Upper lobe of left lung (tissue), 6 donors: ENCODE results near the gene RER1. TPM values are rescaled to one million over a fixed set of nuclear protein-coding genes. Genes with fewer than 3 reads are reported as not detected.

Experiments used
- ATAC-seq, 2 donors: fragments of 200-7000 bp; cut with Tn5 transposase; one replicate each; pipeline ENCODE4 v1.9.1; 2022; ENCODE audit warnings: mild to moderate bottlenecking in 2 of 2, moderate library complexity in 2 of 2; ENCODE audit not compliant: low FRiP score in 2 of 2
- DNase-seq, 2 donors: peaks; one replicate each; pipeline ENCODE4 v3.0.0-alpha.2; 2019 to 2020
- H3K27ac ChIP-seq, 4 donors: fragments of 200-600 bp; sonication (generic); one replicate each; pipeline ENCODE4 v1.5.1; 2016 to 2019
- H3K27me3 ChIP-seq, 4 donors: fragments of 200-600 bp; sonication (generic); one replicate each; pipeline ENCODE4 v1.5.1; 2017 to 2019
- H3K36me3 ChIP-seq, 4 donors: fragments of 200-600 bp; sonication (generic); one replicate each; pipeline ENCODE4 v1.5.1; 2016 to 2019
- H3K4me1 ChIP-seq, 4 donors: fragments of 200-600 bp; sonication (generic); one replicate each; pipeline ENCODE4 v1.5.1; 2018 to 2019
- H3K4me3 ChIP-seq, 4 donors: fragments of 200-600 bp; sonication (generic); one replicate each; pipeline ENCODE4 v1.5.1; 2017 to 2019; ENCODE audit warnings: mild to moderate bottlenecking in 2 of 4, moderate library complexity in 1 of 4
- H3K9me3 ChIP-seq, 4 donors: fragments of 200-600 bp; sonication (generic); one replicate each; pipeline ENCODE4 v1.5.1; 2018 to 2019
- EP300 ChIP-seq, 4 donors: sonication (generic); formaldehyde crosslinking; IDR thresholded peaks; one replicate each; pipeline ENCODE4 v1.5.1; 2017; ENCODE audit warnings: antibody characterized with exemption in 4 of 4, control low read depth in 2 of 4
- POLR2A ChIP-seq, 4 donors: fragments of 450-650 bp; IDR thresholded peaks; one replicate each; pipeline ENCODE4 v1.5.1; 2016 to 2017; ENCODE audit warnings: antibody characterized with exemption in 4 of 4, mild to moderate bottlenecking in 2 of 4
- POLR2AphosphoS5 ChIP-seq, 2 donors: sonication (generic); formaldehyde crosslinking; IDR thresholded peaks; one replicate each; pipeline ENCODE4 v1.5.1; 2017; ENCODE audit warnings: antibody characterized with exemption in 2 of 2
- WGBS, 2 donors: methylation state at CpG; one replicate each; pipeline ENCODE4 v1.1.5; 2017 to 2018; 5-methylcytosine and 5-hydroxymethylcytosine counted together
- total RNA-seq, 6 donors: library from RNA; depleted of rRNA in 4 of 6; stranded (reverse); fragments of >200 nt in 4 of 6; gene quantifications; one replicate each; pipeline versions ENCODE4 v1.1.0 to v1.2.1, GENCODE V29; 2016 to 2021
- TF ChIP-seq, protein P1 (sequence below), 6 experiments: fragments of 450-650 bp in 4 of 6; fragments of 200-600 bp in 2 of 6; sonication (generic) in 2 of 6; IDR thresholded peaks; one replicate each; pipeline ENCODE4 v1.5.1; 2016 to 2019; ENCODE audit warnings: antibody characterized with exemption in 6 of 6
- donor health status: DM: no; HTN: no; CAD: no; lungs with moderate emphysema.
- donor health status: DM: no; HTN: yes; CAD: no; lungs with severe emphysema.

The RER1 gene
- total RNA-seq, 6 donors from 2014 or later: 48.2 to 133 (median 61.1) TPM

GRCh38 chr1:2404890-2405511, 13.4 kb downstream of the RER1 start:
- TF ChIP-seq POLR2AphosphoS5 (IDR thresholded peaks at IDR 0.05): no peak
- H3K4me1 ChIP-seq: no peaks in the 10 kb centered on the region
- H3K27me3 ChIP-seq: no peaks in the 10 kb centered on the region
- H3K27ac ChIP-seq: no peak overlapping the region
- ATAC-seq (no peak), DNase-seq (no peak)
- H3K9me3 ChIP-seq: no peaks in the 10 kb centered on the region
- 89 to 90% methylated on average over 18 to 24 of the region's 24 CpGs for WGBS, 2 donors
- H3K36me3 ChIP-seq: peaks cover 28 to 89% (median 68%) of the 10 kb centered on the region in 4 donors
- H3K4me3 ChIP-seq: no peak overlapping the region

DNA sequence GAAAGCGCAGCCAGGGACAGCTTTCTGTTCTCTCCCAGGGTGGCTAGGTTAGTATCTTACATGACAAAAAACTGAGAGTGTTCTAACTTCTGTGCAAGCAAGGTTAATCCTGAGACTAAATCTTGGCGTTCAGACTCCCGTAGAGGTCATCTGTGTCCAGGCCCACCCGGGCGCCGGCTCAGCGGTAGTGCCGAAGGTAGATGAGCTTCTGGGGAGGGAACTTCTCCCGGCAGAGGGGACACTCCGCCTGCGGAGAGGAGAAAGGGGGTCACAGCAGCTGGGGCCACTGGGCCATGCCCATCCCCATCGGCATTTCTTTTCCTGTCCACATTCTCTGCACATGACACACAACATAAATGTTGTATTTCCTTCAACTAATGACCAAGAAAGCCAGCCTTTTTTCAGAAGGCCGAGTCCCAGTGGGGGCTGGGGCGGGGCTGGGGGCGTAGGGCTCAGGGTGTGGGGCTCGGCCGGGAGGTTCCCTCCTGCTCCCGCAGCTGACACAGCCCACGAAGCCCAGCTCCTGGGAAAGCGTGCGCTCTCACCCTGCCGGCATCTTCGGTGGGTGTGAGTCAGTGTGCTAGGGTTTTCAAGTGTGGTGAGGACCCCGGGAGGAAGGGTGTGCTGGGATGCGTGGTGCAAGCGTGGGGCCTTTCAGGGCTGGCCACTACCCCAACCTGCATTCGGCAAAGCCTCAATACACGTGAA, 14.1 kb downstream of the RER1 start:
- H3K27ac ChIP-seq: no peak overlapping the region
- H3K4me1 ChIP-seq: no peaks in the 10 kb centered on the region
- DNase-seq (no peak), ATAC-seq (no peak)
- no peaks in the 10 kb centered on the region for H3K9me3 ChIP-seq
- no peaks in the 10 kb centered on the region for H3K27me3 ChIP-seq
- TF ChIP-seq, protein P1, sequence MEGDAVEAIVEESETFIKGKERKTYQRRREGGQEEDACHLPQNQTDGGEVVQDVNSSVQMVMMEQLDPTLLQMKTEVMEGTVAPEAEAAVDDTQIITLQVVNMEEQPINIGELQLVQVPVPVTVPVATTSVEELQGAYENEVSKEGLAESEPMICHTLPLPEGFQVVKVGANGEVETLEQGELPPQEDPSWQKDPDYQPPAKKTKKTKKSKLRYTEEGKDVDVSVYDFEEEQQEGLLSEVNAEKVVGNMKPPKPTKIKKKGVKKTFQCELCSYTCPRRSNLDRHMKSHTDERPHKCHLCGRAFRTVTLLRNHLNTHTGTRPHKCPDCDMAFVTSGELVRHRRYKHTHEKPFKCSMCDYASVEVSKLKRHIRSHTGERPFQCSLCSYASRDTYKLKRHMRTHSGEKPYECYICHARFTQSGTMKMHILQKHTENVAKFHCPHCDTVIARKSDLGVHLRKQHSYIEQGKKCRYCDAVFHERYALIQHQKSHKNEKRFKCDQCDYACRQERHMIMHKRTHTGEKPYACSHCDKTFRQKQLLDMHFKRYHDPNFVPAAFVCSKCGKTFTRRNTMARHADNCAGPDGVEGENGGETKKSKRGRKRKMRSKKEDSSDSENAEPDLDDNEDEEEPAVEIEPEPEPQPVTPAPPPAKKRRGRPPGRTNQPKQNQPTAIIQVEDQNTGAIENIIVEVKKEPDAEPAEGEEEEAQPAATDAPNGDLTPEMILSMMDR (IDR thresholded peaks at IDR 0.05): no peak
- TF ChIP-seq POLR2A (IDR thresholded peaks at IDR 0.05) (no peak), POLR2AphosphoS5 (IDR thresholded peaks at IDR 0.05) (no peak), EP300 (IDR thresholded peaks at IDR 0.05) (no peak)
- 86% methylated on average over 16 to 28 of the region's 28 CpGs for WGBS, 2 donors
- peaks cover 24 to 81% (median 61%) of the 10 kb centered on the region in 4 donors for H3K36me3 ChIP-seq
- no peak overlapping the region for H3K4me3 ChIP-seq

GRCh38 chr1:2406451-2407041, 14.9 kb downstream of the RER1 start:
- WGBS, 2 donors: 89 to 91% methylated on average over 7 to 21 of the region's 26 CpGs
- H3K4me1 ChIP-seq: peaks cover 3 to 4% (median 3%) of the 10 kb centered on the region in 4 donors
- ATAC-seq (no peak), DNase-seq (no peak)
- H3K4me3 ChIP-seq: no peak overlapping the region
- TF ChIP-seq POLR2A (IDR thresholded peaks at IDR 0.05) (no peak), POLR2AphosphoS5 (IDR thresholded peaks at IDR 0.05) (no peak), EP300 (IDR thresholded peaks at IDR 0.05) (no peak)
- TF ChIP-seq, protein P1 (IDR thresholded peaks at IDR 0.05): no peak
- no peaks in the 10 kb centered on the region for H3K27me3 ChIP-seq
- H3K27ac ChIP-seq: no peak overlapping the region
- H3K36me3 ChIP-seq: peaks cover 21 to 76% (median 58%) of the 10 kb centered on the region in 4 donors
- no peaks in the 10 kb centered on the region for H3K9me3 ChIP-seq

- no peak for TF ChIP-seq POLR2A (IDR thresholded peaks at IDR 0.05)
- TF ChIP-seq, protein P1 (IDR thresholded peaks at IDR 0.05): no peak
- TF ChIP-seq EP300 (IDR thresholded peaks at IDR 0.05): no peak
- TF ChIP-seq POLR2AphosphoS5 (IDR thresholded peaks at IDR 0.05): no peak
- Histone ChIP-seq H3K27ac (no peak overlapping the region), H3K4me3 (no peak overlapping the region), H3K27me3 (no peaks in the 10 kb centered on the region), H3K36me3 (peaks cover 16 to 67% (median 51%) of the 10 kb centered on the region in 4 donors), H3K4me1 (peaks cover 8 to 10% (median 10%) of the 10 kb centered on the region in 4 donors), H3K9me3 (no peaks in the 10 kb centered on the region)
- no peak for ATAC-seq
- WGBS, 2 donors: 86 to 90% methylated on average over 21 to 23 of the region's 25 CpGs
- DNase-seq: no peak
These were observed 15.7 kb downstream of the RER1 start for GRCh38 chr1:2407166-2407990.

GRCh38 chr1:2407991-2408275, 16.3 kb downstream of the RER1 start:
- 90 to 99% methylated on average over 2 to 8 of the region's 8 CpGs for WGBS, 2 donors
- Histone ChIP-seq H3K27me3 (no peaks in the 10 kb centered on the region), H3K27ac (no peak overlapping the region), H3K9me3 (no peaks in the 10 kb centered on the region), H3K4me3 (no peak overlapping the region), H3K36me3 (peaks cover 14 to 62% (median 46%) of the 10 kb centered on the region in 4 donors), H3K4me1 (peaks cover 8 to 11% (median 11%) of the 10 kb centered on the region in 4 donors)
- DNase-seq (no peak), ATAC-seq (no peak)
- no peak for TF ChIP-seq POLR2AphosphoS5 (IDR thresholded peaks at IDR 0.05)
- no peak for TF ChIP-seq POLR2A (IDR thresholded peaks at IDR 0.05)
- TF ChIP-seq, protein P1 (IDR thresholded peaks at IDR 0.05): no peak
- no peak for TF ChIP-seq EP300 (IDR thresholded peaks at IDR 0.05)
